Smooth muscle cell (in vitro differentiated cells): ENCODE data around the gene BLNK. TPM values are rescaled to one million over a fixed set of nuclear protein-coding genes. Genes with fewer than 3 reads are reported as not detected.

Experiments
- DNase-seq: peaks from one replicate; lab custom pipeline; 2025; ENCODE audit not compliant: unreplicated experiment; lab: John Stamatoyannopoulos, UW
- H2AFZ ChIP-seq: fragments of 200-600 bp; sonication (generic); 2 replicates; pipeline ENCODE4 v1.6.0; 2016; ENCODE audit warnings: antibody characterized with exemption, low read depth, mild to moderate bottlenecking
- H3F3A ChIP-seq: fragments of 200-600 bp; sonication (generic); 2 replicates; pipeline ENCODE4 v1.6.0; 2017; ENCODE audit warnings: antibody characterized with exemption, low read depth
- H3K27ac ChIP-seq: fragments of 200-600 bp; sonication (generic); 2 replicates; pipeline ENCODE4 v1.5.1; 2016; ENCODE audit warnings: low read depth, mild to moderate bottlenecking
- H3K27me3 ChIP-seq: fragments of 200-600 bp; sonication (generic); 2 replicates; pipeline ENCODE4 v1.6.1; 2016; ENCODE audit warnings: low read depth, mild to moderate bottlenecking
- H3K36me3 ChIP-seq: fragments of 200-600 bp; sonication (generic); 2 replicates; pipeline ENCODE4 v1.5.1; 2016; ENCODE audit warnings: low read depth
- H3K4me1 ChIP-seq: fragments of 200-600 bp; sonication (generic); 2 replicates; pipeline ENCODE4 v1.5.1; 2016; ENCODE audit warnings: low read depth
- H3K4me2 ChIP-seq: fragments of 200-600 bp; sonication (generic); 2 replicates; pipeline ENCODE4 v1.6.0; 2016; ENCODE audit warnings: mild to moderate bottlenecking
- H3K4me3 ChIP-seq: fragments of 200-600 bp; sonication (generic); 2 replicates; pipeline ENCODE4 v1.5.1; 2016; ENCODE audit warnings: mild to moderate bottlenecking
- H3K79me2 ChIP-seq: fragments of 200-600 bp; sonication (generic); 2 replicates; pipeline ENCODE4 v1.6.0; 2016; ENCODE audit warnings: low read depth, mild to moderate bottlenecking
- H3K9ac ChIP-seq: fragments of 200-600 bp; sonication (generic); 2 replicates; pipeline ENCODE4 v1.6.0; 2016; ENCODE audit warnings: low read depth
- H3K9me3 ChIP-seq: fragments of 200-600 bp; sonication (generic); replicated peaks from 2 replicates; pipeline ENCODE4 v1.5.1; 2016; ENCODE audit warnings: low read depth
- H4K20me1 ChIP-seq: fragments of 200-600 bp; sonication (generic); 2 replicates; pipeline ENCODE4 v1.6.0; 2016; ENCODE audit warnings: low read depth
- CTCF ChIP-seq: fragments of 200-600 bp; sonication (generic); IDR thresholded peaks from 2 replicates; pipeline ENCODE4 v1.5.1; 2017; ENCODE audit warnings: borderline replicate concordance, mild to moderate bottlenecking, antibody characterized with exemption; ENCODE audit not compliant: insufficient read depth, poor library complexity, severe bottlenecking
- WGBS: methylation state at CpG from one replicate; pipeline ENCODE4 v1.1.7; 2016; ENCODE audit warnings: low lambda C conversion rate; 5-methylcytosine and 5-hydroxymethylcytosine counted together
- polyA plus RNA-seq: library from polyadenylated mRNA; unstranded; fragments of >200 nt; fragmentation: Nextera tagmentation; extraction: Ambion mirVana; gene quantifications from 2 replicates; pipeline ENCODE4 v1.2.1, GENCODE V29; 2016
- total RNA-seq: library from RNA; depleted of rRNA; stranded (reverse); fragments of >200 nt; gene quantifications from 2 replicates; pipeline ENCODE4 v1.2.3, GENCODE V29; 2014

The BLNK gene
- total and polyA plus RNA-seq, 2 experiments from 2014 or later = 1.3 to 6.1 TPM

DNA sequence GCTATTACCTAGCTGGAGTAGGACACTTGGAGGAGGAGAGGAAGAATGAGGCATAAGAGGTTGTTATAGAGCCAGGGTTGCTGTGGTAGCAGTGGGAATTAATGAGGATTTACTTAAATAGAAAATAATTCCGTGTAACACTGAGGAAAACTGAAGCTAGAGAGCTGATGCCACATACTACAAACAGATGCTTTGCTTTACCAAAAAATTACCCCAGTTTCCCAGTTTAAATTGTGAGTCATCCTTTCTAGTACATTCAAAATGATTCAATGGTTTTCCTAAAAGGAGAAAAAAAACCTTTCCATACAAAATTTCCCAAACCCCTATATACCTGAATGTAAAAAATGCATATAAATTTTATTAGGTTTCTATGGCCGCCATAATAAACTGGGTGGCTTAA is 82.9 kb downstream of the BLNK start:
- Histone ChIP-seq H4K20me1 (no peaks in the 10 kb centered on the region), H3K36me3 (no peaks in the 10 kb centered on the region), H3K27ac (no peak overlapping the region), H3K4me1 (no peaks in the 10 kb centered on the region), H3K27me3 (no peaks in the 10 kb centered on the region), H3K9me3 (no peaks in the 10 kb centered on the region), H3K9ac (no peak overlapping the region), H3K4me3 (no peak overlapping the region), H2AFZ (no peak overlapping the region), H3K4me2 (no peak overlapping the region), H3F3A (no peaks in the 10 kb centered on the region), H3K79me2 (no peaks in the 10 kb centered on the region)
- no peak for DNase-seq
- TF ChIP-seq CTCF = no peak
- 78% methylated on average over 2 of the region's 2 CpGs for WGBS

DNA sequence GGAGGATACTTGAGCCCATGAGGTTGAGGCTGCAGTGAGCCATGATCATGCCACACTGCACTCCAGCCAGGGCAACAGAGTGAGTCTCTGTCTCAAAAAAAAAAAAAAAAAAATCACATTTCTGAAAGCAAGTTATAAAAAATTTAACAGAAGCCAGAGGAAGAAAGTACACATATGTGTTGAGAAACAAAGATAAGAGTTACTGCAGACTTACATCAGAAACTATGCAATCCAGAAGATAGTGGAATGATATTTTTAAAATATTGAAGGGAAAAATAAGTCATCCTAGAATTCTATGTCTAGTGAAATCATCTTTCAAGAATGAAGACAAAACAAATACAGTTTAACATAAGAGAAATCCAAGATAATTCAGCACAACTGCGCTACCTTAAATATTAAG is 94.4 kb downstream of the BLNK start:
- H4K20me1 ChIP-seq = no peaks in the 10 kb centered on the region
- H3K4me3 ChIP-seq = no peak overlapping the region
- no peak overlapping the region for H3K4me2 ChIP-seq
- H3K36me3 ChIP-seq = no peaks in the 10 kb centered on the region
- H2AFZ ChIP-seq = no peak overlapping the region
- DNase-seq = no peak
- WGBS = 98% methylated on average over 1 of the region's 1 CpG
- no peaks in the 10 kb centered on the region for H3K27me3 ChIP-seq
- H3K27ac ChIP-seq = no peak overlapping the region
- H3K79me2 ChIP-seq = no peaks in the 10 kb centered on the region
- H3K9me3 ChIP-seq = no peaks in the 10 kb centered on the region
- H3K9ac ChIP-seq = no peak overlapping the region
- H3K4me1 ChIP-seq = no peaks in the 10 kb centered on the region
- H3F3A ChIP-seq = no peaks in the 10 kb centered on the region
- no peak for TF ChIP-seq CTCF

GRCh38 chr10:96172666-96173065 is 98.7 kb downstream of the BLNK start:
- H3K79me2 ChIP-seq = no peaks in the 10 kb centered on the region
- no peak for TF ChIP-seq CTCF
- no peak overlapping the region for H3K9ac ChIP-seq
- no peak for DNase-seq
- H3F3A ChIP-seq = no peaks in the 10 kb centered on the region
- 96% methylated on average over 1 of the region's 1 CpG for WGBS
- no peaks in the 10 kb centered on the region for H3K9me3 ChIP-seq
- H3K4me1 ChIP-seq = no peaks in the 10 kb centered on the region
- H3K36me3 ChIP-seq = no peaks in the 10 kb centered on the region
- no peak overlapping the region for H3K4me3 ChIP-seq
- H4K20me1 ChIP-seq = no peaks in the 10 kb centered on the region
- no peaks in the 10 kb centered on the region for H3K27me3 ChIP-seq
- H3K4me2 ChIP-seq = no peak overlapping the region
- no peak overlapping the region for H2AFZ ChIP-seq
- no peak overlapping the region for H3K27ac ChIP-seq

DNA sequence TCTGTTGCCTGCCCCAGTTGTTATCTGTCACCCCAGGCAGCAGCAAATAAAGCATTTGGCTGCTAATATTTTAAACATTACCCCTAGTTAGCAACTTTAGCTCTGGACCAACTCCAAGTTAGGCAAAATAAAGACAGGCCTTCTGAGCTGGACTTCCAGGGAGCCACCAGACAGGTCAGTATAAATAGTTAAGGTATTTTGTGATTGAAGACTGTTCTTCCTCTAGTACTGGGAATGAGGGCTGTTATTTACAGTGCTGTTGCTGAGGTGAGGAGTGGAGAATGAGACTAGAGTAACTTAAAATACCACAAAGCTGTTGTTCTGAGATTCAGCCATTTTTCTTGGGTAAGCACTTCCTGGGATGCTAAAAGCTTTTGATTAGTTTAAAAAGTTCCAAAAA is 101.1 kb downstream of the BLNK start:
- no peak for DNase-seq
- TF ChIP-seq CTCF = no peak
- Histone ChIP-seq H3K4me2 (no peak overlapping the region), H4K20me1 (no peaks in the 10 kb centered on the region), H3K4me1 (no peaks in the 10 kb centered on the region), H3F3A (no peaks in the 10 kb centered on the region), H3K4me3 (no peak overlapping the region), H3K79me2 (no peaks in the 10 kb centered on the region), H2AFZ (no peak overlapping the region), H3K9ac (no peak overlapping the region), H3K36me3 (no peaks in the 10 kb centered on the region), H3K27ac (no peak overlapping the region), H3K9me3 (no peaks in the 10 kb centered on the region), H3K27me3 (no peaks in the 10 kb centered on the region)
